ENCODE measurements around the gene P2RX6. TPM values are rescaled to one million over a fixed set of nuclear protein-coding genes. Genes with fewer than 3 reads are reported as not detected.
"Not testable (repeated sequence)": the region's sequence is repeated elsewhere in the genome, so short reads cannot be mapped to it uniquely, and the experiment has no call there.

P2RX6 gene
- total RNA-seq, 2 donors from 2014 or later, result 0.29 to 0.30 TPM

DNA sequence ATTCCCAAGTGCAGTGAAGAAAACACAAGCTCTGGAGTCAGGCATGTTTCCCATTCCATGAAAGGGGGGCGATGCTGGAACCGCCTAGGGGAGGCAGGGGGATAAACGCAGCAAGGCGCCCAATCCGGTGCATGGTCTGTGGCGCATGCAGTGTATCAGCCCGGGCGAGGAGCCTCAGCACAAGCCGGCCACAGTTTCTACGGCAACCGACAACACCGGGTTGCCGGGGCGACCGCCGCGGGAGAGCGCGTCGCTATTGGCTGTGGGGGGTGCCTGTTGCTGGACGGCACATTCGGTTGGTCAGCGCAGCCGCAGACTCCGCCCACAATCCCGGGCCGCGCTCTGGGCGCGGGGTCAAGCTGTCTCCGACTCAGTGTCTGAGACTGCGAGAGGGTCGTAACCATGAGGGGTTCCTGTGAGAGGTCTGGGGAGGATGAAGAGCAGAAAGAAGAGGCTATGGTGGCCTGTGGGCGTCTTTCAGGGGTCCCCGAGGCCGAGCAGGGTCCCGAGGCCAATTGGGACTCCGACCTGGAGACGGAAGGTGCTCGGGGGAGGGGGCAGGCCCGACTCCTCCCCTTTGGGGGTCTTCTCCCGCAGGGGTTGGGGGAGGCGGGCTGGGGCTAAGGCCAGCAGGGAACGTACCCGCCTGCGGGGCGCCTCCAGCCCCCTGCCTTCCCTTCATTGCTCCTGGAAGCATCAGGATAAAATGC, 30.8 kb downstream of the P2RX6 start, which contains the start of gene LRRC74B:
Gene LRRC74B (plus strand): TSS at position 362 of the 710 bp plus-strand sequence. CDS start 41 bp downstream, at position 403.
- DNase-seq, result peak; percentile 79 to 83
- H3K27me3 Mint-ChIP-seq (ENCODE audit: low read depth), result peaks cover 20% of the 10 kb centered on the region
- peak within 1 kb of the TSS; percentile 84 to 85 for H3K4me3 Mint-ChIP-seq
- peaks cover 24% of the 10 kb centered on the region for H3K4me1 Mint-ChIP-seq (ENCODE audit: low read depth)
- H3K27ac Mint-ChIP-seq, result no peak within 1 kb of the TSS
- H3K36me3 Mint-ChIP-seq (ENCODE audit: insufficient read depth in 2 of 2), result no peaks in the 10 kb centered on the region
- peak; percentile 98 for ATAC-seq (replicated peaks in 1 of 2)
- no peaks in the 10 kb centered on the region for H3K9me3 Mint-ChIP-seq

DNA sequence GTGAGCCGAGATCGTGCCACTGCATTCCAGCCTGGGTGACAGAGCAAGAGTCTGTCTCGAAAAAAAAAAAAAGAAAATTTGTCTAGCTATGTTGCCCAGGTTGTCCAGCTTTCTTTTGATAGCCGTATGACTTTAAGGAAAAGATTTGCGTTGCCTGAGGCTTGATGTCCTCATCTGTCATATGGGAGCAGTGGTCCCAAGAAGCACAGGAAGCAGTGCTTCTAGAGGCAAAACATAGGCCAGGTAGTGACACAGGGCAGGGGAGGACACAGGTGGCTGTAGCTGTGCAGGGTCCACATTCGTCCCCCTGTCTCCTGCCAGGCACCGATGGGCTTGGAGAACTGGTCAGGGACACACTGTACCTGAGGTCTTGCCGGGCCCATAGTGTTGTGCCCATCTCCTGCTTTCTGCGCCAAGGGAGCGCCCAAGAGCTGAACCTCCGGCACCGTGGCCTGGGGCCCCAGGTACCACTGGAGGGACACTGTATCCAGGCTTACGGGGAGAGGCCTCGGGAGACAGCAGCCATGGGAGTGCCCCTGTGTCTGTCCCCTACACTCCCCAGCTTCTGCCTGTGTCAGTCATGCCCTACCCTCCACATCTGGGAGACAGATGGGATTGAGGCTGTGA, 32.2 kb downstream of the P2RX6 start:
- ATAC-seq (replicated peaks in 1 of 2) (no peak), DNase-seq (no peak)
- Mint-ChIP-seq H3K36me3 (ENCODE audit: insufficient read depth in 2 of 2) (no peaks in the 10 kb centered on the region), H3K4me3 (no peak overlapping the region), H3K9me3 (no peaks in the 10 kb centered on the region), H3K4me1 (ENCODE audit: low read depth) (peaks cover 31% of the 10 kb centered on the region), H3K27ac (no peak overlapping the region), H3K27me3 (ENCODE audit: low read depth) (peaks cover 20% of the 10 kb centered on the region)

DNA sequence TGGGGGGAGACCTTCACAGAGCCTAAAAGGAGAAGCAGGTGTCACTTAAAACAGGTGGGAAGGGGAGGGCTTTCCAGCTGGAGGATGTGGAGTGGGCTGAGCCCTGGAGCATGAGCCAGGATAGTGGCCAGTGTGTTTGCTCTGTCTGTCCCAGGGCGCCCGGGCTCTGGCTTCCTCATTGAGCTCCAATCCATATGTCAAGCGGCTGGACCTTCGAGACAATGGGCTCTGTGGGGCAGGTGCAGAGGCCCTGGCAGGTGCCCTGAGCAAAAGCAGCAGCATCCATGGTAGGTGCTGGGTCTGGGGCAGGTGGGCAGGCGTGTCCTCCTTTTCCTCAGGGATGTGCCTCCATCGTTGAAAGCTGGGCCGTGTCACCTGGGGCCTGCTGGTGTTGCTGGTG, 32.8 kb downstream of the P2RX6 start:
- no peak for DNase-seq
- H3K4me1 Mint-ChIP-seq (ENCODE audit: low read depth), result peaks cover 31% of the 10 kb centered on the region
- no peaks in the 10 kb centered on the region for H3K9me3 Mint-ChIP-seq
- H3K36me3 Mint-ChIP-seq (ENCODE audit: insufficient read depth in 2 of 2), result no peaks in the 10 kb centered on the region
- no peak overlapping the region for H3K4me3 Mint-ChIP-seq
- ATAC-seq (replicated peaks in 1 of 2), result no peak
- H3K27me3 Mint-ChIP-seq (ENCODE audit: low read depth), result peaks cover 17% of the 10 kb centered on the region
- no peak overlapping the region for H3K27ac Mint-ChIP-seq

DNA sequence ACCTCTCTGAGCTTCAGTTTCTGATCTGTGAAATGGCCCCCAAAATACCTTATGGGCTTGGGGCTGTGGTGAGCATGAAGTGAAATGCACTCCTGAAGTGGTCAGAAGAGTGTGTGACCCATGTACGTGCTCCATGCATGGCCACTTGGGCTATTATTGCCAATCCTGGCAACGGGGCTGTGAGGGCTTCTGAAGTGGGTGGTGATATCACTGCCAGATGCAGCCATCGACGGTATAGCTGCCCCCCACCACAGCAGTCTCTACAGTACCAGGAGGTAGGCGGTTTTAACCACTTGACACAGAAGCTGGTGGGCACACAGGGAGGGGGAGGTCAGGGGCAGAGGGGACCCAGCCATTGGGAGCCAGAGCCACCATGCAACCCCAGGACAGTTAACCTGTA, 33.5 kb downstream of the P2RX6 start:
- not testable (repeated sequence) for DNase-seq
- peaks cover 26% of the 10 kb centered on the region for H3K4me1 Mint-ChIP-seq (ENCODE audit: low read depth)

DNA sequence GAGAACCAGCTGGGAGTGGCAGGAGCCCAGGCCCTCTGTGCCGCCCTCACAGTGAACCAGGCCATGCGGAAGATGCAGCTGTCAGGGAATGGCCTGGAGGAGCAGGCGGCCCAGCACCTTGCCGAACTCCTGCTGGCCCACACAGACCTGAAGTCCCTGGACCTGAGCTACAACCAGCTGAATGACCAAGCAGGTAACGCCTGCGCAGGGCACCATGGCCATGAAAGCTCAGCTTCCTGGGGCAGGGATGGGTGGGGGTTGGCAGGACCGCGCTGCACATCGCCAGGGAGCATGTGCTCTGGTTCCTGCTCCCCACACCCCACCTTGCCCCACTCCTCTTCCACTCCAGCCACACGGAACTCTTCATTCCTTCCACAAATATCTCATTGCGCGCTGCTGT, 34.0 kb downstream of the P2RX6 start:
- H3K4me1 Mint-ChIP-seq (ENCODE audit: low read depth), result peaks cover 23% of the 10 kb centered on the region
- not testable (repeated sequence) for H3K27me3 Mint-ChIP-seq (ENCODE audit: low read depth); H3K27ac Mint-ChIP-seq; ATAC-seq (replicated peaks in 1 of 2); H3K9me3 Mint-ChIP-seq; H3K36me3 Mint-ChIP-seq (ENCODE audit: insufficient read depth in 2 of 2); DNase-seq; H3K4me3 Mint-ChIP-seq

More for the DNA sequence above, 33.5 kb downstream of the P2RX6 start:
- H3K36me3 Mint-ChIP-seq (ENCODE audit: insufficient read depth in 2 of 2); ATAC-seq (replicated peaks in 1 of 2); H3K27ac Mint-ChIP-seq; H3K4me3 Mint-ChIP-seq; H3K9me3 Mint-ChIP-seq: not testable (repeated sequence)
- H3K27me3 Mint-ChIP-seq (ENCODE audit: low read depth), result peaks cover 10% of the 10 kb centered on the region

DNA sequence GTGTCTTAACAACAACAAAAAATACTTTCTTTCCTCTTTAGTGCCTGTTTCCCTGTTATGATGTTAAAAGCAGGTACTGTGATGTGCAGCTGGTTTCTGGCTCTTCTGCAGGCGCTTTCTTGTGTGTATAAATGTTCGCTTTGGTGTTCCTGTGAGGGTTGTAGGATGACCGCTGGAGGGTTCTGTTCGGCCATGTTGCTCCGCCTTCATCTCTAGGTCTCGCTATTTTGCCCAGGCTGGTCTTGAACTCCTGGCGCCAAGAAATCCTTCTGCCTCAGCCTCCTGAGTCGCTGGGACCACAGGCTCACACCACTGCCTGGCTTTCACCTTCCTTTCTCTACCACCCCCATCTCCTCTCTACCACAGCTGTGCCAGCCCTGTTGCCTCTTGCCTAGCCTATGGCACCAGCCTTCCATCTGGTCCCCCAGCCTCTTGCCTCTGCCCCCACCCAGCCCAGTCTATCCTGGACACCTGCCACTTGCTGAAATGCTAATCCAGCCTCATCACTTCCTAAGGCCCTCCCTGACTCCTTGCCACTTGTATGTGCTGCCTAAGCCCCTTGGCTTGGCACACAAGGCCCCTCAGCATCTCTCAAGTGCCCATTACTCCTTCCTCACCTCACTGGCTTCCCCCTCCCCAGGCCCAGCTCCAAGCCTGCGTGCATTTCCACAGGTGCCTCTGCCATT, 36.3 kb downstream of the P2RX6 start:
- no peak for ATAC-seq (replicated peaks in 1 of 2)
- Mint-ChIP-seq H3K4me3 (no peak overlapping the region), H3K4me1 (ENCODE audit: low read depth) (peaks cover 17% of the 10 kb centered on the region), H3K36me3 (ENCODE audit: insufficient read depth in 2 of 2) (no peaks in the 10 kb centered on the region), H3K27ac (no peak overlapping the region), H3K9me3 (no peaks in the 10 kb centered on the region), H3K27me3 (ENCODE audit: low read depth) (peaks cover 4% of the 10 kb centered on the region)
- DNase-seq, result no peak

DNA sequence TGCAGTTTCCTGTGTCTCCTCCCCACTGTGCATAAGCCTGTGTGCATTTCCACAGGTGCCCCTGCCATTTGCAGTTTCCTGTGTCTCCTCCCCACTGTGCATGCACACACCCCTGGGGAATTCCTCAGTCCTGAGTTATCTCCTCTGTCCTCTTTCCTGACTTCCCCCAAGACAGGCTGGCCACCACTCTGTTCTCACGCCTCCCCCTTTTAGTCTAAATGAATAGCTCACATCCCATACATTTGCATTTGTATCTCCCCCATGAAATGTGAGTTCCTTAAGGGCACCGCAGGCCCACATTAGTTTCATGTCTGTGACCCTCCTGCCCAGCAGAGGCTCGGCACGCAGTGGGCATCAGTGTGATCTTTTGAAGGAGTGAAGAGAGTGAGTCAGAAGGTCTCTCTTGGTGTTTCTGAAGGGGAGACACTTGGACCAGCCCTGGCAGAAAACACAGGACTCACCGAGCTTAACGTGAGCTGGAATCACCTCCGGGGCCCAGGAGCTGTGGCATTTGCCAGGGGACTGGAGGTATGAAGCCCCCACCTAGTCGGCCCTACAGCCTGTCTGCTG, 37.0 kb downstream of the P2RX6 start:
- Mint-ChIP-seq H3K27me3 (ENCODE audit: low read depth) (peaks cover 10% of the 10 kb centered on the region), H3K4me1 (ENCODE audit: low read depth) (peaks cover 24% of the 10 kb centered on the region), H3K4me3 (no peak overlapping the region), H3K36me3 (ENCODE audit: insufficient read depth in 2 of 2) (no peaks in the 10 kb centered on the region), H3K27ac (no peak overlapping the region), H3K9me3 (no peaks in the 10 kb centered on the region)
- DNase-seq (no peak), ATAC-seq (replicated peaks in 1 of 2) (no peak)

DNA sequence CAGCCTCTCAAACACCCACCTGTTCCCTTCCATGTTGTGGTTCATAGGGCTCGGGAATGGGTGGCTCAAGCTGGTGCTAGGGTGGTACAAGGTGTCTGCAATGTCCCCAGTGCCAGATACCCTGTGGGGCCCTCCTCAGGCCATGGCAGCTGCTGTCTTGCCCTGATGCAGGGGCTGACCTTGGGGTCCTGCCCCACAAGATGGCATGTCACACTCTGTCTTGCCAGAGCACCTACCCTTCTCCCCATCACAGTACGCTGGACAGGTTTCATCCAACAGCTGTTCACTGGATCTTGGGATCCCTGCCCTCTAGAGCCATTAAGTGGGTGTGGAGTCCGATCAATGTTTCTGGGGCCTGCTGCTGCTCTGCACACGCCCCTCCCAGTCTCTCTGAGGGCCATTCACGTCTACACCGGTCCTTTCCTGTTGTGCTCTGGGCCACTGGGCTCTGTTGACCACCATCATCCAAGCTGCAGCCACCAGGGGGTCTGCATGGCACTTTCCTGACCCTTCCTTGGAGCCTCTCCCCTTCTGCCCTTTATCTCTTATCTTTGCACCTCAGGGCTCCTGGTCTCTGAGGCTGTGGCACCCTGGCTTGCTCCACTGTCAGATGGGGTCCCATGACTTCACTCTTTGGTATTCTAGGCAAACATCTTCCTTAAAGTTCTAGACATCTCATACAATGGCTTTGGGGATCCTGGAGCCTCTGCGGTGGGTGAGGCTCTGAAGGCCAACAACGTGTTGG, 37.9 kb downstream of the P2RX6 start:
- Mint-ChIP-seq H3K27me3 (ENCODE audit: low read depth) (peaks cover 11% of the 10 kb centered on the region), H3K9me3 (no peaks in the 10 kb centered on the region), H3K4me1 (ENCODE audit: low read depth) (peaks cover 24% of the 10 kb centered on the region), H3K4me3 (no peak overlapping the region), H3K27ac (no peak overlapping the region), H3K36me3 (ENCODE audit: insufficient read depth in 2 of 2) (no peaks in the 10 kb centered on the region)
- DNase-seq (no peak), ATAC-seq (replicated peaks in 1 of 2) (no peak)

DNA sequence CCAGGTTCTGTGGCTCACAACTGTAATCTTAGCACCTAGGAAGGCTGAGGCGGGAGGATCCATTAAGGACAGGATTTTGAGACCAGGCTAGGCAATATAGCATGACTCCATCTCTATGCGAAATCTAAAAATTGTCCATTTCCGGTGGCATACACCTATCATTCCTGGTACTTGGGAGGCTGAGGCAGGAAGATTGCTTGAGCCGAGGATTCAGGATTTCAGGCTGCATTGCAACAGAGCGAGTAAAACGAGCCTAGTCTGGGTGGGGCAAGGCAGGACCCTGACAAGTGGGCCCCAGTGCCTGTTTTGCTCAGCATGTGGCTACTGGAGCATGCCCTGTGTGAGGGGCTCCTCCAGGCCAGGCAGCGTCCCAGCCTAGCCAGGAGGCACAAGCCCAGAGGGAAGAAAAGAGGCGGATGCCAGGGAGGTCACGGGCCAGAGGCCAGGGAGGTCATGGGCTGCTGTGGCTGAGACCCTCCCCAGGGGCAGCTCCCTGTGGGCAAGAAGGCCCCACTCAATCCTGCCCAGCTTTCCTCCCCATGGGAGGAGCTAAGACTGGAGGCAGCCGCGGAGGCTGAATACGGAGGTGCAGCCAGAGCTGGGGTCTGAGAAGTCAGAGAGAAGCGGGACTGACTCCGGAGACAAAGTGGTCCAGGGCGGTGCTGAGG, 39.2 kb downstream of the P2RX6 start:
- ATAC-seq (replicated peaks in 1 of 2), result no peak
- H3K27ac Mint-ChIP-seq, result no peak overlapping the region

DNA sequence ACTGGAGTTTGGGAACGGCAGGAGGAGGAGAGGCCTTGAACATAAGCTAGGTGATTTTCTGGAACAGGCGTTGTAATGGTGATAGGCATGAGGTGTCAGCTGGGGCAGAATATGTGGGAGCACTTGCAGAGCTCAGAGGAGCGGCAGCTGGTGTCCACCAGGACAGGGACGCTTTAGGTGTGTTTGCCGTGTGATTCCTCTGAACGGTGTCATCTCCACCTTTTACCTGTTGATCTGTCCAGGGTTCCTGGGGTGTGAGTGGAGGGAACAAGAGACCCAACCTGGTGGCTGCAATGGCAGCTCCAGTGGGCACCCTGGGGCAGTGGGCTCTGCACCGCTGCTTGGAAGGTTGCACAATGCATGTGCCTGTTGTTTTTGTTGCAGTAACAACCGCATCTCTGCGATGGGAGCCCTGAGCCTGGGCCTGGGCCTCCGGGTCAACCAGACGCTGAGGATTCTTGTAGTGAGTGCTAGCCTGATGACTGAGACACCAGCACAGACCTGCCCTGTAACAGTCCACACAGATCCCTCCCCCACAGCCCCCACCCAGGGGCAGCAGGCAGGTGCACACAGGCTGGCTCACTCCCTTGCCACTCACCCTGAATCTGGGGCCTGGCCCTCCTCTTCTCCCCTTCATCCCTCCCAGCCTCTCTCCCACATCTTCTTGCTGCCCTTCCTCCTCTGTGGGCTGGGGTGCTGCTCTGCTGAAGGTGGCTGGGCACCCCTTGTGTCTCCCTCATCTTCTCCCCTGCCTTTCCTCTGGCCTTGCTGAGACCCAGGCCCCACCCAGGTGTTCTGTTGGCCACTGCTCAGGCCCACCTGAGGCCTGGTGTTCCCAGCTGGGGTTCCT, 40.0 kb downstream of the P2RX6 start:
- H3K4me1 Mint-ChIP-seq (ENCODE audit: low read depth), result peaks cover 24% of the 10 kb centered on the region
- no peak overlapping the region for H3K27ac Mint-ChIP-seq
- H3K4me3 Mint-ChIP-seq, result no peak overlapping the region
- no peak for ATAC-seq (replicated peaks in 1 of 2)
- peaks cover 11% of the 10 kb centered on the region for H3K27me3 Mint-ChIP-seq (ENCODE audit: low read depth)
- DNase-seq, result no peak
- no peaks in the 10 kb centered on the region for H3K36me3 Mint-ChIP-seq (ENCODE audit: insufficient read depth in 2 of 2)
- no peaks in the 10 kb centered on the region for H3K9me3 Mint-ChIP-seq

More for the DNA sequence above, 39.2 kb downstream of the P2RX6 start:
- DNase-seq, result no peak
- Mint-ChIP-seq H3K4me3 (no peak overlapping the region), H3K4me1 (ENCODE audit: low read depth) (peaks cover 24% of the 10 kb centered on the region), H3K27me3 (ENCODE audit: low read depth) (peaks cover 11% of the 10 kb centered on the region), H3K9me3 (no peaks in the 10 kb centered on the region), H3K36me3 (ENCODE audit: insufficient read depth in 2 of 2) (no peaks in the 10 kb centered on the region)

DNA sequence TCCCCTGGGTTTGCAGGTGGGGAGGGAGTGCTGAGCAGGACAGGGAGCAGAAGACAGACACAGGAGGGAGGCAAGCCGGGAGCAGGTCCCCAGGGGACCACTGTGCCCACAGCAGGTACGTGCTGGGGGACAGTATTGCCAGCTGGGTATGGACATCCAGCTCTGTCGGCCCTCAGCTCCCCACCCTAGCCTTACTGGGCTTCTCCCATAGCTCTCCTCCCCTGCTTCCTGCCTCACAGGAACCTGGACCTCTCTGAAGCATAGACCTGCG, 40.5 kb downstream of the P2RX6 start:
- Mint-ChIP-seq H3K4me1 (ENCODE audit: low read depth) (peaks cover 24% of the 10 kb centered on the region), H3K4me3 (peak overlapping the region in 1 of 2 donors; percentile 57), H3K9me3 (no peaks in the 10 kb centered on the region), H3K27me3 (ENCODE audit: low read depth) (peaks cover 11% of the 10 kb centered on the region), H3K36me3 (ENCODE audit: insufficient read depth in 2 of 2) (no peaks in the 10 kb centered on the region), H3K27ac (no peak overlapping the region)
- ATAC-seq (replicated peaks in 1 of 2), result no peak
- DNase-seq, result no peak

DNA sequence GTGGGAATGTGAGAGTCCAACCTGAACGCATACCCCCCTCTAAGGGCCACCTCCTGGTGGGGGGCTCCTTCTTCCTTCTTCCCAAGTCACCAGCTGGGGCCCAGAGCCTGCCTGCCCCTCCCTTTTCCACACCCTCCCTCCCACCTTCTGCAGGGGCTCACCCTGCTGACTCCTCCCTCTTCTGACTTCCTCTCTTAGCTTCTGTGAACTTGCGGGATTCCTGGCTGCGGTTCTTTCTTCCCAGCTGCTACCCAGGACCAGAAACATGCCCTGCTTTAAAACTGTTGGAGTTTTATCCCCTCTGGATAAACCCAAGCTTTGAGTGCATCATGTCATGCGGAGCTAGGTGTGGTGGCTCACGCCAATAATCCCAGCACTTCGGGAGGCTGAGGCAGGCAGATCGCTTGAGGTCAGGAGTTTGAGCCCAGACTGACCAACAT, 40.9 kb downstream of the P2RX6 start:
- no peaks in the 10 kb centered on the region for H3K9me3 Mint-ChIP-seq
- H3K4me1 Mint-ChIP-seq (ENCODE audit: low read depth), result peaks cover 24% of the 10 kb centered on the region
- ATAC-seq (replicated peaks in 1 of 2) (no peak), DNase-seq (no peak)
- peak overlapping the region in 1 of 2 donors; percentile 57 for H3K4me3 Mint-ChIP-seq
- peaks cover 11% of the 10 kb centered on the region for H3K27me3 Mint-ChIP-seq (ENCODE audit: low read depth)
- no peak overlapping the region for H3K27ac Mint-ChIP-seq
- H3K36me3 Mint-ChIP-seq (ENCODE audit: insufficient read depth in 2 of 2), result no peaks in the 10 kb centered on the region
